GF-D8 (cell line): Measurements from ENCODE around the gene GHRHR.

Experiments used
- DNase-seq: peaks from one replicate; lab custom pipeline; 2025; lab: John Stamatoyannopoulos, UW

The GHRHR gene

DNA sequence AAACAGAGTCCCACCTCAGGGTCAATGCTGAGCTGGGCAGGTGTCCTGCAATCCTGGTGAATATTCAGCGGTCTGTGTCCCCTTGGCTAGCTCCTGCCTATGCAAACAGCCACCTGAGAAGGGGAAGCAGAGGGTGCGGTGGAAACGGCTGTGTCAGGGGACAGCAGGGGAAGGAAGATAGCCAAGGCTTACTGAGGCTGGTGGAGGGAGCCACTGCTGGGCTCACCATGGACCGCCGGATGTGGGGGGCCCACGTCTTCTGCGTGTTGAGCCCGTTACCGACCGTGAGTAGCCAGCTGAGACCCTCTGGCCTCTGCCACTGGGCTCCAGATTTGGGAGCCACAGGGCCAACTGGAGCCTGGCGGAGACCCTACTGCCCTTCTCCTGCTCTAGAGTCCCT lies at the start of gene GHRHR:
Gene GHRHR, plus strand, starts transcription at position 112 of the 400 bp plus-strand sequence. Its CDS starts 116 bp downstream, at position 228.
- DNase-seq, result no peak

DNA sequence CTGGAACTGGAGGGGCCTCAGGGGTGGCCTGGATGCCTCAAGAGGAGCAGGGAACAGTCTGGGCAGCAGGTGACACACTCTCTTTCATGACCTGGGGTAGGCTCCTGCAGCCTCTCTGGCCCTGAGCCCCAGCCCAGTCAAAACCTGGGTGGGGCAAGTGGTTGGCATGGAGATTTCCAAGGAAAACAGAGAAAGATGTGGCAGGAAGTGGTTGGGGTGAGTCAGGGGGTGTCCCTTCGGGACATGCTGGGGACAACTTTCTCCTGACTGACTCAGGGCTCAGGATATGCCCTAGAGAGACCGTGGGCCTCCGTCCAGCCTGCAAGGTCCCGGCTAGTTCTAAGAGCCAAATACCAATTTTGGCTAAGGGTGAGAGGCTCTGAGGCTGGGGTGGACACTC lies 49.2 kb upstream of the GHRHR start:
- DNase-seq, result no peak

DNA sequence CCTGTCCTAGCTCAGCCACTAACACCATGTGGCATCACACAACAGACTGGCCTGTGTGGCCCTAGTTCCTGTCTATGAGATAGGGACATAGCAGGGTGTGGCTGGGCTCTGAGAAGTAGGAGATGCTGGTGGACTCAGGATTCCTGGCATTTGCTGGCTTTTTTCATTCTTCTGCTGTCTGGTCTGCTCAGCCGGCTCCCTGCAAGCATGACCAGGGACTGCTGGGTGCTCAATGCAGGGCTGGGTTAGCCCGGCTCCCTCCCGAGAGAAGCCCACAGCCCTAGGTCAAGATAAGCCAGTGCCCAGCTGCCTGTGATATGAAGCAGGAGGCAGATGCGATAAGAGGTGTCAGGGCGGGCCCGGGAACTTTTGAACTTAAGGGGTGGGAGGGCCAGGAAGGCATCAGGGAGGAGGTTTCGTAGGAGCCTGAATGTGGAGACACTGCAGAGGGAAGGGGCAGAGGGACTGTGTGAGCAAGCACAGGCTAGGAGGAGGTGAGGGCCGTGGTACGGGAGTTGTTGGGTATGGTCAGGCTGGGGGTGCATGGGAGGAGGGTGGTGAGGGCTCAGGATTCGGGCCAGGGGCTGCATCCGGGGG lies 48.6 kb upstream of the GHRHR start:
- DNase-seq, result no peak

DNA sequence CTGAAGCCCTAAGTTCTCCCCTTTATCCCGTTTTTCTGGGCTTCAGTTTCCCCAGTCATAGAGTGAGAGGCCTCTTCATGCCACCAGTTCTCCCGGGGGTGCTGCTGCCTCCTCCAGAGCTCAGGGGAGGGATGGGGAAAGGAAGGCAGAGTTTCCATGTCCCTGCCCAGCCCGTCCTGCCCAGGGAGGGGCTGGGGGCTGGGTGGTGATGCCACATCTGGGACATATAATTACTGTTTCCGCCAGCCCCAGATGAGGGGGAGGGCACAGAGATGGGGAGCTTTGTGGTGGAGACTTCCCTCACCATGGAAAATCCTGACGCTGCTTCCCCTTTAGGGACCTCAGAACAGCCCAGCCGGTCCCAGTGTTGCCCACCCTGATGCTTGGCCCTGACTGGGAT lies 48.0 kb upstream of the GHRHR start:
- no peak for DNase-seq

DNA sequence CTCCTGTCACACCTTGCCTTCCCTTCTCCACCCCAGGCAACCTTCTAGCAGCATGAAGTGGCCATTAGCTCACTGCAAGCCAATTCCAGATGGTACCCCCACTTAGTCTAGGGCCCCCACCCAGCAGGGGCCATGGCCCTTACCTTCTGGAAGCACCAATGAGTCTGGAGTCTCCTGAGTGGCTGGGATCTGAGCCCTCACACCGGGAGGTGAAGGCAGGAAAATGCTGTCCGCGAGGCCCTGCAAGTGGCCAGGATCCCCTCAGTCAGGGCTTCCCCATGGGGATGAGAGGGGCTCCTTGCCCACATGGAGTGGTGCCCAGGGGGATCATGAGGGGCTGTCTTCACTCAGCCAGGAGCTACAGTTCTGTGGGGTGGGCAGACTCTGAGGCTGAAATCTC lies 47.5 kb upstream of the GHRHR start:
- no peak for DNase-seq

DNA sequence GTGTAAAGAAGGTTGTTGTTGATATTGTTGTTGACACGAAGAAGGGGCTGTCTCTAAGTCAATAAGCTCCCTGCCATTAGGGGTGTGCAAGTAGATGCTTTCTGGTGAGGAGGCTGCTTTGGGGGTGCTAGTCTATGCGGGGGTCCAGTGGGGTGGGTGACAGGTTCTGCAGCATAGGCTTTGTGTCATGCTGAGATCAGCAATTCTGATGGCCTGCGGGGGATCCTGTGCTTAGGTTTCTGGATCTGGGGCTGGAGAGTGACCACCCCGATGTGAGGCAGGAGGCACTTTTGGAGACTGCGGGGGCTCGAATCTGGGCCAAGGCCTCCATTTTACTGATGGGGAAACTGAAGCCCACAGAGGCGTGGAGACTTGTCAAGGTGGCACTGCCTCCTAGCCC lies 47.0 kb upstream of the GHRHR start:
- no peak for DNase-seq

DNA sequence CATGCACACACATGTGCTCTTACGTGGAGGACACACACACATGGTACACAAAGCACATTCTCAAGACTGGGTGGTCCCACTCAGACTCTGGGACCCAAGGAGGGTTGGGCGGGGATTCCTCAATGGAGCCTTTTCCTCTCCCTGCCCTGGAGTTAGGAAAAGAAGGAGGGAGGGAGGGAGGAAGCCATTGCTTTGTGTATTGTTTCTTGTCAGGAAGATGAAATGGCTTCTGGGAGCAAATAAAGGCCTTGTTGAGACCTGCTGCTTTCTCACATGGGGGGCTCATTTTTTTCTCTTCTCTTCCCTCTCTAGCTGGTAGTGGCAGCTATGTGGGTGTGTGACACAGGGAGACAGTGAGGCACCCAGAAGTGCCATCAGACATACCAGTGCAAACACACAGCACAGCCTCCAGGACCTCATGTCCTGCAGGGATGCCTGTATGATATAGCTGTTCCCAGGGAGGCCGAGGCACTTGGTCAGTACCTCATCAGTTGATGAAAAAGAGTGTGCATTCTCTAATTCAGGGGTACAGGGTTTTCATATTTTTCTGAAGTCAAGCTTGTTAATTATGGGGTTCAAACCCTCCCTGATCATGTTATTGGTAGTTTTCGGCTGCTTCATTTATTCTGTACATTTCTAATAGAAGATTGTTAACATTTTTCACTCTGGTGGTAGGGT lies 46.4 kb upstream of the GHRHR start:
- no peak for DNase-seq

DNA sequence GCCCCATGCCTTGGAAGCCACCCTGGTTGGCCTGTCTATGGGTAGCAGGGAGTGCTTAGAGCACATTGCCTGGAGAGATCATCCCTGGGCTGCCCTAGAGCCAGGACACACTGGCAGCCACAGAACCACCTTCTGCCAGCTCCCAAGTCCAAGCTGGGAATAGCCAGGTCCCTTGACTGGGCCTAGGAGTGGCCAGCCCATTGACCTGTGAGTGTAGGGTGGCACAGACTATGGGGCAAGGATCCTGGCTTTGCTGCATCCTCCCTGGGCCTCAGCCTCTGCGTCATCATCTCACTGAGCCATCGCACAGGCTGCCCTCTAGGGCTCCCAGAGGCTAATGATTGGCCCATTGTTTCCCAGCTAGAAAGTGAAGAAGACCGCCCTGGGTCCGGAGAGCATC lies 45.1 kb upstream of the GHRHR start:
- DNase-seq, result no peak

DNA sequence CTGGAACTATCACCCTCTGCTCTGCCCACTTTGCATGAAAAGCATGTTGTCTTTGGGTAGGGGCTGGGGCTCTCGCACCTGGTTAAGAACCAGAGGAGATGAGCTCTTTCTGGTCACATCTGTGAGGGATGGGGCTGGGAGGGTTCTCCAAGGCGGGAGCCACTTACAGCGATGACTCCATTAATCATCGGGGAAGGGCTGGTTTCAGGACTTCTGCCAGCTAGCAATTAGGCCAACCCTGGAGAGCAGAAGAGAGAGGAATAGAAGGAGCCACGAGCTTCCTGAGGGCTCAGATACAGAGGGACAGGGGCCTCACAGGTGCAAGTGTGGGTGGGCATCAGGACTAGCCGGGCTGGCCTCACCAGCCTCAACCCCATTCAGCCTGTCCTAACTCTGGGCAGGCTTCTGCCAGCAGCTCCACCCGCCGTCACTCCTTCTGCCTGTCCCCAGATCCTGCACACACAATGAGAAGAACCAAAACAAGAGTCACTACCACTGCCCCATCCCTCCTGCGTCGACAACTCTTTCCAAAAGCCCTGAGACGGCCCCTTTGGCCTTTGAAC lies 43.7 kb upstream of the GHRHR start:
- no peak for DNase-seq

DNA sequence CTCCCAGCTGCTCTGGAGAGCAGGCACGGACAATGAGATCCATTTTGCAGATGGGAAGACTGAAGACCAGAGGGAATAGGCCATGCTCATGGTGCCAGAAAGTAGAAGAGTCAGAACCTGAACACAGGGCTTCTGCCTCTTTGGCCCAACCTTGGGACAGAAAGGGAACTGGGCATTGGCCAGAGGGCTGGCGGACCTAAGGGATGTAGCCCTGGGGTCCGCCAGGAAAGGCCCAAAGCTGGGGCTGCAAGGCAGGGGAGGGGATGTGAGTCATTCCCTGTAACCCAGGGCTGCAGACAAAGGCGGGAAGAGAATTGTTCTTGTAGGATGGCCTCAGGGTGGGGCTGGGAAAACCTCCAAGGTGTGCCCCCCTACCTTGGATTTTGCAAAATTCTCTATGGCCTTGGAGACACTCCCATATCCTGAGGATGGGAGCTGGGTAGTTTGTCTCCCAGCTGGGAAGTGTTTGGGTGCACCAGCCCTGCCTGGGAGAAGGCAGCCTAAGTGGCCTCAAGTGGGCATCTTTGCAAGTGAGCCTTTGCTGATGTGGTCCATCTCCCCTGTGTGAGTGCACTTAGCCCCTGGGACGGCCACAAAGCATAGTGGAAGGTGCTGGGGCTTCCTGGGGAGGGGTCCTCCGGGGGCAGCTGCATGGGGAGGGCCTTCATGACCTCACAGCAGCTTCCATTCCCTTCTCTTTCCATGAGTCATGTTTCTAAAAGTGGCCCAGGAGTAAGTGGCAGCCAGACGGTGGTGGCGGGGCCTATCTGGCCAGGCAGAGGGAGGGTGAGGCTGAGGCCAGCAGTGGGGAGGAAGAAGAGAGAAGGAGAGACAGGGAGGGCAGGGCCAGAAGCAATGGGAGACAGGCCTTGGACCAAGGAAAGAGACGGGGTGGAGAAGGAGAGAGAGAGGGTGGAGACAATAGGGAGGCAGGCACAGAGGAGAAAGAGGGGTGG lies 42.9 kb upstream of the GHRHR start:
- no peak for DNase-seq

DNA sequence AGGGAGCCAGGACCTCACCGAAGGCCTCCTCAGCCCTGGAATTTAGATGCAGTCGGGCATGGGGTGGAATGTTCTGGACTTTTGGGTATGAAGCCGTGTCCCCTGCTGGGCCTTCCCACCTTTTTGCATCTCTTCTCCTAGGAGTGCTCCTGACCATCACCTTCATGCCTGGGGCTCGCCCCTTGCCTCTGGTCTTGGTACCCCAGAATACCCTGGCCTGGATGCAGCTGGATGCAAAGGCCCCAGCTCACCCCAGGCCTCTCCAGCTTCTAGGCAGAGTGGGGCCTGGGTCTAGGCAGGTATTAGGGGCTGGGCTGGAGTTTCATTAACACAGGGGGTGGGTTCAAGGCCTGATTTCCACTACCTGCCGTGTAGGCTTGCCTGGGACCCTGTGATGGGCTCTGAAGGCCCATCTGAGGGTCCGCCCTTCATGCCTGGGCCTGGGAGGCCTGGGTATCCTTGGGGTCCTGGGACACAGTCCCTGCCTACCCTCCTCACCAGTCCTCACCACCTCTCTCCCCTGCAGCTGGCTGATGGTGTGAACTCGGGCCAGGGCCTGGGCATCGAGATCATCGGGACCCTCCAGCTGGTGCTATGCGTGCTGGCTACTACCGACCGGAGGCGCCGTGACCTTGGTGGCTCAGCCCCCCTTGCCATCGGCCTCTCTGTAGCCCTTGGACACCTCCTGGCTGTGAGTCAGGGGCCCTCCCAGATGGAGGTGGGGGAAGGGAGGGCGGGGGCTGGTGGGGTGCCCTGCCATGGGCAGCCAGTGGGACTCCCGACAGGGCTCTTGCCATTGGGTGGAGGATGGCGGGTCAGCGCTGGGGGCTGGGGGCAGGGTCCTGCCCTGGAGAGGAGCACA lies 42.0 kb upstream of the GHRHR start:
- no peak for DNase-seq

DNA sequence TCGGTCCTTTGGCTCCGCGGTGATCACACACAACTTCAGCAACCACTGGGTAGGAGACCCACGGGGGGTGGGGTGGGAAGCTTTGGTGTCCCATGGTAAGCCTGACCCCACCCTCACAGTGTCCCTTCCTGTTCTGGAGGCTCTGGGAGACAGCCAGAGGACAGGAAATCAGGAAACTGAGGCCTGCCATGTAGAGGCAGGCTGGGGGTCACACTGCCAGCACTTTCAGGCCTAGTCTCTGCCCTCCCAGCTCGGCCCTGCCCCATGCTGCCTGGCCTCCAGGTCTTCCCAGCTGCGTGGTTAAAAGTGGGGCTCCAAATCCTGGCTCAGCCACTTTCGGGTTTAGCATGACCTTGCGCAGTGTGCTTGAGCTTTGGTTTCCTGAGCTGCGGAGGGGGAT lies 41.2 kb upstream of the GHRHR start:
- DNase-seq, result no peak

DNA sequence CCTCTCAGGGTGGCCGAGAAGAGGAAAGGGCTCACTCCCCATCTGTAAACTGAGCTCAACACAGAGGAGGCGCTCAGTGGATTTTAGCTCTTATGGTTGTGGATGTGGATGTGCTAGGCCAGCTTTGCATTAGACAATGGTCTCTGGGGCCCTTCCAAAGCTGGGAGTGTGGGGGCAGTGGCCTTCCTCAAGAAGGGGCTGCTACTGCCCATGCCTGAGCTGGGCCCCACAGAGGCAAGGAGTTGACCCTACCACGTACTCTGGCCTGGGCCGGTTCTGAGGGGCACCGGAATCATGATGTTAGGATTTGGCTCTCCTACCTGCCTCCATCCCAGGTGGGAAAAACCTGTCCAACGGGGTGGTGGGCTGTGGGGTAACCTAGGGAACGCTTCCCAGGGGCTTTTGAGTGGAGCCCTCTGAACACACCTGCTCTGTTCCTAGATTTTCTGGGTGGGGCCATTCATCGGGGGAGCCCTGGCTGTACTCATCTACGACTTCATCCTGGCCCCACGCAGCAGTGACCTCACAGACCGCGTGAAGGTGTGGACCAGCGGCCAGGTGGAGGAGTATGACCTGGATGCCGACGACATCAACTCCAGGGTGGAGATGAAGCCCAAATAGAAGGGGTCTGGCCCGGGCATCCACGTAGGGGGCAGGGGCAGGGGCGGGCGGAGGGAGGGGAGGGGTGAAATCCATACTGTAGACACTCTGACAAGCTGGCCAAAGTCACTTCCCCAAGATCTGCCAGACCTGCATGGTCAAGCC lies 40.6 kb upstream of the GHRHR start:
- DNase-seq, result no peak

DNA sequence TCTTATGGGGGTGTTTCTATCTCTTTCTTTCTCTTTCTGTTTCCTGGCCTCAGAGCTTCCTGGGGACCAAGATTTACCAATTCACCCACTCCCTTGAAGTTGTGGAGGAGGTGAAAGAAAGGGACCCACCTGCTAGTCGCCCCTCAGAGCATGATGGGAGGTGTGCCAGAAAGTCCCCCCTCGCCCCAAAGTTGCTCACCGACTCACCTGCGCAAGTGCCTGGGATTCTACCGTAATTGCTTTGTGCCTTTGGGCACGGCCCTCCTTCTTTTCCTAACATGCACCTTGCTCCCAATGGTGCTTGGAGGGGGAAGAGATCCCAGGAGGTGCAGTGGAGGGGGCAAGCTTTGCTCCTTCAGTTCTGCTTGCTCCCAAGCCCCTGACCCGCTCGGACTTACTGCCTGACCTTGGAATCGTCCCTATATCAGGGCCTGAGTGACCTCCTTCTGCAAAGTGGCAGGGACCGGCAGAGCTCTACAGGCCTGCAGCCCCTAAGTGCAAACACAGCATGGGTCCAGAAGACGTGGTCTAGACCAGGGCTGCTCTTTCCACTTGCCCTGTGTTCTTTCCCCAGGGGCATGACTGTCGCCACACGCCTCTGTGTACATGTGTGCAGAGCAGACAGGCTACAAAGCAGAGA lies 39.9 kb upstream of the GHRHR start:
- no peak for DNase-seq

DNA sequence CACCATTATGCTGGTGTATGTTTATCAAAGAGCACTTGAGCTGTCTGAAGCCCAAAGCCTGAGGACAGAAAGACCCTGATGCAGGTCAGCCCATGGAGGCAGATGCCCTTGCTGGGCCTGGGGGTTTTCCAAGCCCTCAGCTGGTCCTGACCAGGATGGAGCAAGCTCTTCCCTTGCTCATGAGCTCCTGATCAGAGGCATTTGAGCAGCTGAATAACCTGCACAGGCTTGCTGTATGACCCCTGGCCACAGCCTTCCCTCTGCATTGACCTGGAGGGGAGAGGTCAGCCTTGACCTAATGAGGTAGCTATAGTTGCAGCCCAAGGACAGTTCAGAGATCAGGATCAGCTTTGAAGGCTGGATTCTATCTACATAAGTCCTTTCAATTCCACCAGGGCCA lies 39.1 kb upstream of the GHRHR start:
- DNase-seq, result no peak

DNA sequence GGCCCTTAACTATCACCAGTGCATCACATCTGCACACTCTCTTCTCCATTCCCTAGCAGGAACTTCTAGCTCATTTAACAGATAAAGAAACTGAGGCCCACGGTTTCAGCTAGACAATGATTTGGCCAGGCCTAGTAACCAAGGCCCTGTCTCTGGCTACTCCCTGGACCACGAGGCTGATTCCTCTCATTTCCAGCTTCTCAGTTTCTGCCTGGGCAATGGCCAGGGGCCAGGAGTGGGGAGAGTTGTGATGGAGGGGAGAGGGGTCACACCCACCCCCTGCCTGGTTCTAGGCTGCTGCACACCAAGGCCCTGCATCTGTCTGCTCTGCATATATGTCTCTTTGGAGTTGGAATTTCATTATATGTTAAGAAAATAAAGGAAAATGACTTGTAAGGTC lies 38.6 kb upstream of the GHRHR start:
- no peak for DNase-seq

DNA sequence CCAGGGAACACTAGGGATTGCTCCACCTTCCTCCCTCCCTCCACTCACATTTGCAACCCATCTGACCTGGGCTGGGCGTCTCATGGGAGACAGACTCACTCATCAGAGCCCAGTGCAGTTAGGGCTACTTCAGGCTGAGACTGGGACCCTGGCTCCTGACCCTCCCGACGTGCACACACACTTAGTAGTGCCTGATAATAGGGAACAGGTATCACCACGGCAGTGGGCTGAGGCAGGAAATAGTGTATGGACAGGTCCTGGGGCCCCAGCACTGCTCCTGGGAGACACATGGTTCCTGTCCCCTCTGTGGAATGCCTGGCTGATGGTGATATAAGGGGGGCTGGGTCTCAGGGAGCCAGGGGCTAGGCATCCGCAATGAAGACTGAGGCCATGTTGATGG lies 37.8 kb upstream of the GHRHR start:
- DNase-seq, result no peak

DNA sequence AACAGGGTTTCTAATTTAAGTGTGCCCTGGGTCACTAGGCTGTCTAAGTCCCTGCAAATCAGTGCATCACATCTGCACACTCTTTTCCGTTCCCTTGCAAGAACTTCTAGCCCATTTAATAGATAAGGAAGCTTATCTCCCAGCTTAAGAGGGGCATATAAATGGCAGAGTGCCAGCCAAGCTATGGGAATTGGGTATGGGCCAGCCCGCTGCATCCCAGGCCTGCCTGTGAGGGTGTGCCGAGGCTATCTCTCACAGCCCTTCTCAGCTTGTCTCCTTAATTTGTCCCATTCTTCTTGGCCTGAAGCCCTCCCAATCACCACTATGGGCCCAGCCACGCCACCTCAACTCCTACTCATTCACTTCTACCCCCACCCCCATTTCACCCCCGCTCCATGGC lies 37.4 kb upstream of the GHRHR start:
- no peak for DNase-seq

DNA sequence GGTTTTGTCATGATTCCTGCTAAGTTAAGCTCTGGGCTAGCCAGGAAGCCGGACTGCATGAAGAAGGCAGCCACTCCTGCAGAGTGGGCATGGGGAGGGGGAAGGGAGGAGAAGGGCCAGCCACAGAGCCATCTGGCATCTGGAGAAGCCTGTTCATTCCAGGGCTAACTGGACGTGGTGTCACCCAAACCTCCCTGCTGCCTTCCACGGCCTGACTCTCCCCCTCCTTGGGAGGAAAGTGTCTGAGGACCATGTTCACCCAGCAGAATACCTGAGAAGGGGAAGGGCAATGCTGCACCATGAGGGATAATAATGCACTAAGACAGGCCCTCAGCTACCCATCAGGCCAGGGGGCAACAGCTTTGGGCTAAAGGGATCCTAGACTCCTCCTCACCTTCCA lies 36.7 kb upstream of the GHRHR start:
- no peak for DNase-seq

DNA sequence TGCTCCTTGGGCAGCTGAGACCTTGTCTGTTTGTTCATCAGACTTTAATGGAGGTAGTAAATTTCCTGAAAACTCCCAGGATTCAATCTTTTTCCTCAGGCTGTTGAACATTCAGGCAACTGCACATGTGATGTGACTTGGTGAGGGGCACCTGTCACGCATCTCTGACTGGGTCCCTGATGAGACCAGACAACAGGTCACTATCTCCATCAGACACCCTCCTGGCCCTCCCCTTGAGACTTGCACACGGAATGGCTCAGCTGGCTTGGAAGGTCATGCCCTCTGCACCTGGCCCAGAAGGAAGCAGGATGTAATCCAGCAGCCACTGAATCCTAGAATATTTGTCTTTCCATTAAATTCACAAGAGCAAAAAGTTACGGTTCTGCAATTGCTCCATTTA lies 36.2 kb upstream of the GHRHR start:
- DNase-seq, result no peak
